ENCODE data around the gene GMDS.

GMDS gene

DNA sequence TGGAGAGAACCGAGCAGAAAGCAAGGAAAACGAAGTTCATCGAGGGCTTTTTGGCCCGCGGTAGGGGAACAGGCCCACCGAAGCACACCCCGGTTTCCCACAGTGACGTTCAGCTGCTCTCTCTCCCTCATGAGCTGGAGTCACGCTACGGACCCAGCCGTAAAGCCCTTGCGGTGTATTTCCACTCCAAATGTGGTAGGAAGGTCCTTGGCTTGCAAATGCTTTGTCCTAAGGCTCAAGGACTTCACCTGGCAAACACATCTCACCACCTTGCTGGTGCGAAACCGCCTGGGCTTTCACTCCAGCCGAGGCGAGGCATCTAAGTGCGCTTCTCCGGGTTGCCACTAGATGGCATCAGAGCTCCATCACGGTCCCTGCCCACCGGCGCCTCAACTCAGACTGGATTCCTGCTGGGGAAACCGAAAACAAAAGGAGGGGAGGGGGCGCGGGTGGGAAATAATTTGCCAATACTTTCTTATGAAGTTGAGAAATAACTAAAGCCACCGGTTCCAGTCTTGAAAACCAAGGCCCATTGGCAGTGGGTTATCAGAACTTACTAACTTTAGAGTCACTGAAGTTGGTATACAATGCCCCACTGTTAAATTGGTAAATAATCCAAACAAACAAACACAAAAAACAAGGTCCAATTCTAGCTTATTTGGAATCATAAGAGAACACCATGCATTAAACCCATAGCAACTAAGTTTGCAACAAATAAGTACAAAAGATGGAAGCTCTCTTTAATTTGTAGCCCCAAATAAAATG is 649.1 kb downstream of the GMDS start:
- peak in 48 of 56 donors; percentile 4 to 69 (median 36) for DNase-seq

DNA sequence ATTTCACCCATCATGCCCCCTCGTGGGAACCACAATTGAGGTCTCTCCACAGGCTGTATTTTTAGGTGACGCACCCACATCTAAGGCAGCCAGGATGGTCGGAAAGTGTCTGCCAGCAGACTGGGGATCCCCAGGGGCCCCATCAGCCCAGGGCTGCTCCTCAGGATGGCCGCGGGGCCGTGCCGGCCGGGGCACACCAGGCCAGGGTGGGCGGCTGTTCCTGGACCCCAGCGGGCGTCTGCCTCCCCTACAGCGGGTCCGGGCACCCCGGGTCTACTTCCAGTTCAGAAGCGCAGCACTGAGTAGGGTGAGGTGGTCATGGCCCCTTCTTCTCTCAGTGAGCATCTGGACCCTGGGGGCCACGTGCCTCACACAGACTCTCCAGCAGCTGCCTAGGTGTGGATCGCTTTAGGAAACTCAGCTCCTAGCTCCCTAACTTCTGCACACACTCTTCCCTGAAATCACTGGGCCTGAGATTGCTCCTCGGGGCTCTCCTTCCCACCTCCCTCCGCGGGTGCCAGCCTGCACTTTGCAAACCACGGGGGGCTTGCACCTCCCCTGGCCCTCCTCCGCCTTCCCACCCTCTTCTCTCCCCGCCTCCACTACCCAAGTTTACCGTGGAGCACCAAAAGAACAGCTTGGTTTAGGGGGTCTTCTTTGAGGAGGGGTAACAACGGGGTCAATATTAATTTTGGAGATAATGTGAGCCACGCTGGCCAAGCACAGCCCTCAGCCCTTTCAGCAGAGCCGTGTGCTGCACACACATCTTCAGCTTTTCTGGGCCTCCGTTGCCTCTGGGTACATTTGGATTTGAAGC is 649.9 kb downstream of the GMDS start:
- DNase-seq: no peak

DNA sequence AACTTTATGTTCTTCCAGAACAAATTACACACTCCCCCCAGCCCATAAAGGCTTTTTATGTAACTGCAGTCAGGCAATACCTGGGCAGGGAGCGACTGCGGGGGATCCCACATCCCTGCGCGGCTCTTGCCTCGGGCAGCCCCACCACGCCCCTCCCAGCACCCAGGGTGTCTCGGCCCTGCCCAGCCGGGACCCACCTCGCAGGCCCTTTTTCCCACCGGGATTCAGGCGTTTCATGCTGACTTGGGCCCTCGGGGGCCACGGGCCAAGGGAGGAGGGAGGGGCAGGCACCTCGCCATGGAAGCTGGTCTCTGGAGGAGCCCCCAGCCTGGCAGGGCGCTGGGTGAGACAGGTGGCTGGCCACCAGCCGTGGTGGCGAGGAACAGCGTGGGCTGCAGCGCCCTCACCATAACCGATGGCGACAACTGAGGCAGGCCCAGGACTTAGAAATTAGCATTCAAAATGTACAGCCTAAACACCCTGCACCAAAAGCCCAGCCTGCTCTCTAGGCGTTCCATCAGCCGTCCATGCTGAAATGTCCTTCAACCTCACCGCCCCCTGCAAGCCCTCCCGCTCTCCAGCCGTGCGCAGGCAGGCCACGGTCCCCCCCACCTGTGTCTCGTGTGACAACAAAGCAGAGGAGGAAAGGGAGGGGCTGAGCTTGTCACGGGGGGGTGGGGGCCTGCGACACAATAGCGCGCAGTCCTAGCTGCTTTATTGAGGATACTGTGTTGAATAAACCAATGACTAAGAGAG is 650.8 kb downstream of the GMDS start:
- DNase-seq: no peak

DNA sequence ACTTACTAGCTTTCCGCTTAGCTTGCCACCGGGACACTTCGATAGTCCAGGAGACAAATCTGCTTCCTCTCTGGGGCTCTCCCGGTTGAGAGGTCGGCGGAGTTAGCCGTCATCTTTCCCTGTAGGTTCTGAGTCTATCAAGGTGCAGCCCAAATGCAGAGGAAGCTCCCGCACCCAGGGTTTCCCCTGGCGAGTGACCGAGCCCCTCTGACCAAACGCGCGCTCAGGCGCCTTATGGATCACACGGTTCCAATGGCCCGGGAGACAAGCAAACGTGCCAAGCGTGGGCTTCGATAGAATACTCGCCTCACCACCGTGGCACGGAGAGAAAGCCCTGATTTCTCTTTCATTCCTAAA is 651.5 kb downstream of the GMDS start:
- no peak for DNase-seq

- no peak for DNase-seq
Measured at GRCh38 chr6:1593286-1593957, 652.0 kb downstream of the GMDS start.

DNA sequence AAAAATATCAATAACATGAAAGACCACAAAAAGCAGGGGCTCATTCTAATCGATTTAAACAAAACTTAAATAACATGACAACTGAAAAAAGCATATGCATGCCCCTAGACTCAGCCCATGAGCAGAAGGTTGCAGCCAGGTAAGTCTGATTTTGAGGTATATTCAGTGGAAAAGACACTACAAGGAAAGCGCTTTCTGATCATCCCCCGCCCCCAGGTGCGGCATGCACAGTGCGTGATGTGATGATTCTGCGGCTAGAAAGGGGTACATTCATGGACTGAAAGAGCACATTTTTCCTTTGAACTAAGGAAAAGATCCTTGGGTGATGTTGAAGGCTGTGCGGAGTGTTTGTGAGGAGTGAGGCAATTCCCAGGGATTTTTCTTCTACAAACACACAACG is 652.6 kb downstream of the GMDS start:
- no peak for DNase-seq

- no peak for DNase-seq
Measured at GRCh38 chr6:1591926-1592325, 653.5 kb downstream of the GMDS start.

- DNase-seq: no peak
Measured at GRCh38 chr6:1591243-1591642, 654.2 kb downstream of the GMDS start.

- DNase-seq: no peak
Measured at GRCh38 chr6:1590580-1590979, 654.8 kb downstream of the GMDS start.

DNA sequence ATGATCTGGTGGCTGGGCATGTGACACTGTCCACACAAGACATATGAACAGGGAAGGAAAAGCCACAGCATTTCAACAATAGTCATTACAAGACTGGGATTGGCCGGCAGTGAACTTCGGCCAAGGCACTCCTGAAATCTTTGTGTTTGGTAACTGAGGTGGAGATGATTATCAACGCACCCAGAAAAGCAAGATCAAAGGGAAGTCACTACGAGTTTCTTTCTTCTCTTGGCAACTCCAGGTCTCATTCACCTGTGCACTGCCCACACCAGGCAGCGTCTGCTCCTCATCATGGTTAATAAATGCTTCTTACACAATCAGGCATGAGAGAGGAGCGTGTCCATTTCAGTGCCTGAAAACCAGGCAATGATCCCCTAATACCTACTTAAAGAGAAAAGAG is 656.2 kb downstream of the GMDS start:
- DNase-seq: no peak

- DNase-seq: no peak
Measured at GRCh38 chr6:1587977-1588376, 657.4 kb downstream of the GMDS start.

DNA sequence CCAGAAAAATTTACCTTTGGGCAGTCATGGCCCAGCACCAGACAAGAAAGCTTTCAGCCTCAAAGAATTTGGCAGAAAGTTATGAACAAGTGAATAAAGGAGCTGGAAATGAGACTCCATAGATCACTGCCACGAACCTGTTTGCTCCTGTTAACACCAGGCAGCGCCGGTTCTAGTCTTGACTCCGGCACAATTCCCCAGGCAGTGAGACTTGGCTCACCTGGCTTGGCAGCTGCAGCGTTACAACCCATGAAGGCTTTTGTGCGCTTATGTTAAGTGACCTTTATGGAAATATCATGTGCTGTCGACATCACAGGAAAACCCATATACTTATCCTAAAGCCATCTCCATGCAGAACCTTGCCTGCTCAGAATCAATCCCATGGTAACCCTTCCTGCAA is 657.9 kb downstream of the GMDS start:
- no peak for DNase-seq

DNA sequence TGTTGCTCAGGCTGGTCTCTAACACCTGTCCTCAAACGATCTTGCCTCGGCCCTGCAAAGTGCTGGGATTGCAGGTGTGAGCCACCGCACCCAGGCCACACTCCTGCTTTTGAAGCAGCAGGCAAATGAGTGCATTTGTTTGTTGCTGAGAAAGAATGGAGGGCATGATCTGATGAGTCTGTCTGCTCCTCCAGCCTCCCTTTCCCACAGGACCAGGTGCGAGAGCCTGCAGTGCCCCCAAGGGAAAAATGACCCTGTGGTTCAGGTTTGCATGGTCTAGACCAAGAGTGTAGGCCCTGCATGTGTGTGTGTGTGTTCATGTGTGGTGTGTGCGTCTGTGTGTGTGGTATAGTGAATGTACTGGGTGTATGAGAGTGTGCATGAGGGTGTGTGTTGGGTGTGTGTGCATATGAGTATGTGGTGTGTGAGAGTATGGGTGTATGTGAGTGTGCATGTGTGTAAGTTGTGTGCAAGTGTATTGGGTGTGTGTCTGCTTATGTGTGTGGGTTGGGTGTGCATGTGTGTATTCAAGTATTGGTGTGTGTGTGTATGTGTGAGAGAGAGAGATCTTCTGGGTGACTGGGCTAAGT is 658.4 kb downstream of the GMDS start:
- DNase-seq: no peak

DNA sequence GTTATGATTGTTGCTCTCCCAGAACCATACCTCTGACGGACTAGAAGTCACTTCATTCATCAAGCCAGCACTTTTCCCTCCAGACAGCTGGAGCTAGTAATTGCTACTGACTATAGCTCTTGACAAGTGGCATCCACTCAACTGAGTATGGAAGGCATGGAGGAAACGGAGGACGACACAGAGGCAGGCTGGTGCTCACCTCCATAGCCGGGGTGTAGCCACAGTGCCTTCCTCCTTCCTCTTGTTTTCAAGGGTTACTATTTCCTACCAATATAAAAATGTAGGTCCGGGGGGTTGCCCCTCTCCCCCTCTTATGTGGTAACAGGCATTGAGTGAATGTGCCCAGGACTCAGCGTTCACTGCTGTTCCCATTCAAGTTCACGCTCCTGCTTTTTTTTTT is 659.1 kb downstream of the GMDS start:
- DNase-seq: no peak

DNA sequence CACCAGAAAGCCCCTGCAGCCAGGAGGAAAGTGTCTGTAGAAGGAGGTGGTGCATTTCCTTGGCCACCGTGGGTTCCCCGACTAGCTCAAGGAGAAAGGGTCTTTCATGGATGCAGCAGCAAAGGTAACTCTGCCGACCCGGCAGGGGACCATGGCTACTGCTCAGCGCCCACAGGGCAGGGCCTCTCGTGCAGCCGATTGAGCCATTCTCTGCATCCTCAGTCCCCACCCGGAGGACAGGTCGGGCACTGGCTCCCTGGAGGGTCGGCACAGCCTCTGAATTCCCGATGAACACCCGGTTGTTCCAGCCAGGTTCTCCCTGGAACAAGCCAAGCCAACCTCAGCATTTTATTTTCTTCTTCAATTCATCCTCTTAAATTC is 659.7 kb downstream of the GMDS start:
- no peak for DNase-seq

GRCh38 chr6:1584996-1585668 is 660.3 kb downstream of the GMDS start:
- no peak for DNase-seq

GRCh38 chr6:1584146-1584545 is 661.3 kb downstream of the GMDS start:
- DNase-seq: no peak

DNA sequence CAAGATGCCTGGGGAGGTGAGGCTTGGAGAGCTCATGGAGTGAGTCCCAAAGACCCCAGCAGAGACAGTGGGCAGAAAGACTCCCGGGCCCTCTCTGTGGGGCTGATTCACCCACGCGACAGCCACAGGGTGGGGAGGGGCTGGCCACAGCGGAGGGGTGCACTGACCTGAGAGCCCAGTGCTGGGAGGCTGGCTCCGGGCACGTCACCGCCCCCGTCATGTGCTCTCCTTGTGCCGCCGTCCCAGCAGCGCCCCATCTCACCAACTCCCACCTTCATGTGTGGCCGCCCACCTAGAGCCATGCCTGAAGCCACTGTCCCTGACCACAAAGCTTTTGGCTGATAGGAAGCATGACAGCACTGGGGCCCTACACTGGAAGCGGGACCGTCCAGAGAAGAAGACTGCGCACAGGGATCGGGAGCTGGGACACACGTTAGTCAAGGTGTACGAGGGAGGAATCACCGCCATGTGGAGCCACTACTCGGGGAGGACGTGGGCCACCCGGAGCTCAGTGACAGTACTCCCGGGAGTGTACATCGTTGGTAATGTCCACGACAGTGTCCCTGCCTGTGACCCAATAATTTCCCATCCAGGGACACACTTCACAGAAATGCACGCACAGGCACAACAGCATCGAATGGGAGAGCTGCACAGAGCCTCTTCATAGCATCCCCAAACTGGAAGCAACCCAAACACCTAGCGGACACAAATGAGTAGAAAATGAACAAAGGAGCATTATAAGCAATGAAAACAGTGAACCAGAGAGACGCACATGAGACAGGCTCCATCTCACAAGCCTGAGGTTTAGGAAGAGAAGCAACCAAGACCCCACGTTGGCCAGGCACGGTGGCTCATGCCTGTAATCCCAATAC is 664.0 kb downstream of the GMDS start:
- peak in 16 of 56 donors; percentile 10 to 60 (median 30) for DNase-seq

- no peak for DNase-seq
Measured at GRCh38 chr6:1580585-1580984, 664.8 kb downstream of the GMDS start.

- DNase-seq: no peak
Measured at GRCh38 chr6:1580109-1580508, 665.3 kb downstream of the GMDS start.

Measured in amygdala (tissue), 56 donors.